A549 (cell line): Measurements from ENCODE around the gene MAP3K13. TPM values are rescaled to one million over a fixed set of nuclear protein-coding genes. Genes with fewer than 3 reads are reported as not detected.
A peak's percentile ranks its signal among the peaks of the same experiment; 100 is the strongest.

Source experiments
- ATAC-seq, 2 experiments: fragments of 200-7000 bp in 1 of 2; fragments of >200 bp in 1 of 2; cut with Nextera tagmentation in 1 of 2; cut with Tn5 transposase in 1 of 2; 3 replicates each; pipeline versions ENCODE4 v1.8.0 to v1.9.1; 2018 to 2020; ENCODE audit warnings: mild to moderate bottlenecking in 1 of 2, moderate library complexity in 1 of 2
- CTCF ChIA-PET: fragments of 300-600 bp; sonication (Branson Sonifier 250); formaldehyde crosslinking; extraction: SDS; loops from one replicate; lab custom pipeline; 2021; ENCODE audit warnings: antibody characterized with exemption, inconsistent platforms; lab: Yijun Ruan, JAX
- POLR2A ChIA-PET: fragments of 350-600 bp; formaldehyde crosslinking; extraction: SDS; loops from one replicate; lab custom pipeline; 2021; ENCODE audit warnings: antibody characterized with exemption, inconsistent platforms; lab: Yijun Ruan, JAX
- DNase-seq, 2 experiments: peaks; one replicate each; pipeline versions ENCODE4 v3.0.0 to v3.0.0-alpha.2; 2011 to 2016; ENCODE audit warnings: low read depth in 1 of 2, low spot score in 1 of 2
- FAIRE-seq: peaks from 2 replicates; lab custom pipeline; 2011; peaks lifted over from hg19 to GRCh38; lab: Jason Lieb, UNC
- H3K27ac ChIP-seq, 2 experiments: fragments of >200 bp; sonication (Bioruptor Twin); formaldehyde crosslinking; 3 replicates each; pipeline ENCODE4 v1.5.1; 2016 to 2017
- H3K4me1 ChIP-seq: fragments of >200 bp; sonication (Bioruptor Twin); formaldehyde crosslinking; 3 replicates; pipeline ENCODE4 v1.6.1; 2016
- H3K4me2 ChIP-seq: fragments of >200 bp; sonication (Bioruptor Twin); formaldehyde crosslinking; 3 replicates; pipeline ENCODE4 v1.6.1; 2016
- H3K4me3 ChIP-seq: fragments of >200 bp; sonication (Bioruptor Twin); formaldehyde crosslinking; 3 replicates; pipeline ENCODE4 v1.5.1; 2016
- H3K9me3 ChIP-seq: fragments of >200 bp; sonication (Bioruptor Twin); formaldehyde crosslinking; 3 replicates; pipeline ENCODE4 v1.6.1; 2016
- CBX8 ChIP-seq: fragments of 200-600 bp; sonication (generic); IDR thresholded peaks from 2 replicates; pipeline ENCODE4 v1.6.1; 2016
- CEBPB ChIP-seq, 2 experiments: fragments of >200 bp in 1 of 2; sonication (Bioruptor Twin) in 1 of 2; formaldehyde crosslinking in 1 of 2; IDR thresholded peaks; 2 replicates each; pipeline ENCODE4 v1.6.1; 2012 to 2016
- EHF ChIP-seq: fragments of 250-450 bp; sonication (Bioruptor Pico); IDR thresholded peaks from 2 replicates; pipeline ENCODE4 v1.5.0; 2020; ENCODE audit warnings: mild to moderate bottlenecking
- EP300 ChIP-seq, 2 experiments: fragments of >200 bp; sonication (Bioruptor Twin); formaldehyde crosslinking; IDR thresholded peaks; 2 replicates in 1 of 2; 3 replicates in 1 of 2; pipeline ENCODE4 v1.6.1; 2016 to 2017
- FOSB ChIP-seq: fragments of 250-450 bp; sonication (Bioruptor Pico); IDR thresholded peaks from 2 replicates; pipeline ENCODE4 v1.5.0; 2020; ENCODE audit warnings: mild to moderate bottlenecking, moderate library complexity
- HEYL ChIP-seq: fragments of 250-450 bp; sonication (Bioruptor Pico); IDR thresholded peaks from 2 replicates; pipeline ENCODE4 v1.8.0; 2021; ENCODE audit warnings: mild to moderate bottlenecking, moderate library complexity
- KDM5A ChIP-seq: fragments of 200-600 bp; sonication (generic); IDR thresholded peaks from 2 replicates; pipeline ENCODE4 v1.6.1; 2016; ENCODE audit warnings: antibody characterized with exemption, mild to moderate bottlenecking
- MAFK ChIP-seq: fragments of 450-650 bp; IDR thresholded peaks from 2 replicates; pipeline ENCODE4 v1.6.1; 2014; ENCODE audit not compliant: partially characterized antibody
- MAZ ChIP-seq: fragments of 150-350 bp; IDR thresholded peaks from 2 replicates; pipeline ENCODE4 v1.6.1; 2014; ENCODE audit warnings: antibody characterized with exemption, low read depth, low read length, borderline replicate concordance
- MYC ChIP-seq: IDR thresholded peaks from 2 replicates; pipeline ENCODE4 v1.6.1; 2012; ENCODE audit warnings: mild to moderate bottlenecking, inconsistent platforms, low read length, improper control_type of control experiment, borderline replicate concordance
- POLR2A ChIP-seq: IDR thresholded peaks from 2 replicates; pipeline ENCODE4 v1.6.1; 2012; ENCODE audit warnings: mild to moderate bottlenecking, low read length
- RAD21 ChIP-seq, 2 experiments: fragments of >200 bp in 1 of 2; sonication (Bioruptor Twin) in 1 of 2; formaldehyde crosslinking in 1 of 2; IDR thresholded peaks in 1 of 2; conservative IDR thresholded peaks in 1 of 2; 2 replicates in 1 of 2; 3 replicates in 1 of 2; pipeline ENCODE4 v1.6.1; 2012 to 2018; ENCODE audit warnings: inconsistent platforms in 1 of 2
- RNF2 ChIP-seq: fragments of 200-600 bp; sonication (generic); IDR thresholded peaks from 2 replicates; pipeline ENCODE4 v1.6.1; 2016; ENCODE audit warnings: low read depth, mild to moderate bottlenecking, antibody characterized with exemption, moderate library complexity, borderline replicate concordance
- ZC3H11A ChIP-seq: fragments of 450-650 bp; IDR thresholded peaks from 2 replicates; pipeline ENCODE4 v1.6.1; 2014; ENCODE audit warnings: antibody characterized with exemption, mild to moderate bottlenecking
- ZSCAN20 ChIP-seq: fragments of 250-450 bp; sonication (Bioruptor Pico); IDR thresholded peaks from 2 replicates; pipeline ENCODE4 v1.8.0; 2022; ENCODE audit warnings: mild to moderate bottlenecking, moderate library complexity
- WGBS: methylation state at CpG from one replicate; pipeline ENCODE4 v1.1.6; 2017; ENCODE audit errors: missing lambda C conversion rate; 5-methylcytosine and 5-hydroxymethylcytosine counted together
- polyA plus RNA-seq, 4 experiments: library from polyadenylated mRNA; depleted of rRNA in 3 of 4; stranded (reverse); fragments of >200 nt; fragmentation: RNase III in 1 of 4; extraction: RNeasy Plus Mini Kit Qiagen cat#74134 plus additional on column Dnase treatment in 1 of 4; gene quantifications; 2 replicates in 3 of 4; 3 replicates in 1 of 4; pipeline ENCODE4 v1.2.3, GENCODE V29; 2011 to 2017
- TF ChIP-seq, protein P1 (sequence below): IDR thresholded peaks from 2 replicates; pipeline ENCODE4 v1.6.1; 2012; ENCODE audit warnings: low read depth, borderline replicate concordance
- TF ChIP-seq, protein P2 (sequence below): fragments of >200 bp; sonication (Bioruptor Twin); formaldehyde crosslinking; IDR thresholded peaks from 2 replicates; pipeline ENCODE4 v1.6.1; 2016
- TF ChIP-seq, protein P3 (sequence below): fragments of 150-350 bp; IDR thresholded peaks from 2 replicates; pipeline ENCODE4 v1.6.1; 2014; ENCODE audit warnings: low read depth, mild to moderate bottlenecking, low read length
- TF ChIP-seq, protein P4 (sequence below): fragments of >200 bp; sonication (Bioruptor Twin); formaldehyde crosslinking; IDR thresholded peaks from 3 replicates; pipeline ENCODE4 v1.5.1; 2016
- TF ChIP-seq, protein P5 (sequence below): IDR thresholded peaks from 2 replicates; pipeline ENCODE4 v1.6.1; 2012
- TF ChIP-seq, protein P6 (sequence below): fragments of 250-450 bp; sonication (Bioruptor Pico); IDR thresholded peaks from 2 replicates; pipeline ENCODE4 v1.5.0; 2021; ENCODE audit warnings: mild to moderate bottlenecking, moderate library complexity, borderline replicate concordance

Gene MAP3K13
- polyA plus RNA-seq, 2 of the 4 experiments (the other 2 are of a cell fraction) = 15.8 to 23.2 TPM

DNA sequence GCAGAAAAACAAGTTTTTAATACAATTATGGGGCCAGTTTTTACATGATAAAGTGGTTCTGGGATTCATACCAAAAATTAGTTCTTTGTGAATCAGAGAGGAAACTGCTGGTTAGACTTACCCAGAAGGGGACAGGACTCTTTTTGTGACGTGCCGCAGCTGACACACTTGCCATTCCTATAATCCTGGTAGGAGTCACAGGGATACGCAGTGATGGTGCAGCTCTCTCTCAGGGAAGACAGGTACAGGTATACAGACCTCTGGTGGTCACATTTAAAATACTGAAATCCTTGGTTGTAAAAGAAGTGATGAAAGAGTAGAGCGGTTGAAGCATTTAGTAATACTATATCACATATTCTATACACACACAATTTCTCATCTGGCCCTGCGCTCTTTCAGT, 156.1 kb downstream of the MAP3K13 start:
- Histone ChIP-seq H3K4me3 (no peak overlapping the region), H3K9me3 (no peaks in the 10 kb centered on the region), H3K4me2 (no peak overlapping the region), H3K4me1 (no peaks in the 10 kb centered on the region), H3K27ac (no peak overlapping the region)
- no peak for DNase-seq
- ATAC-seq = no peak
- ChIA-PET POLR2A (no interaction called here), CTCF (interaction anchor here (0.8 kb wide), 1 partner anchor 41 kb away, joined by 3 read pairs; no protein-coding TSS in a partner anchor)
- FAIRE-seq = no peak
- no peak for TF ChIP-seq CEBPB (IDR thresholded peaks at IDR 0.05)
- TF ChIP-seq RAD21 (conservative IDR thresholded peaks at IDR 0.05 in 1 of 2, IDR thresholded peaks at IDR 0.05 in 1 of 2) = 0 out of 5 replicates have a peak, but pooled peaks of 1 of the 2 experiments have one; percentile 6
- WGBS = 94% methylated on average over 5 of the region's 5 CpGs

DNA sequence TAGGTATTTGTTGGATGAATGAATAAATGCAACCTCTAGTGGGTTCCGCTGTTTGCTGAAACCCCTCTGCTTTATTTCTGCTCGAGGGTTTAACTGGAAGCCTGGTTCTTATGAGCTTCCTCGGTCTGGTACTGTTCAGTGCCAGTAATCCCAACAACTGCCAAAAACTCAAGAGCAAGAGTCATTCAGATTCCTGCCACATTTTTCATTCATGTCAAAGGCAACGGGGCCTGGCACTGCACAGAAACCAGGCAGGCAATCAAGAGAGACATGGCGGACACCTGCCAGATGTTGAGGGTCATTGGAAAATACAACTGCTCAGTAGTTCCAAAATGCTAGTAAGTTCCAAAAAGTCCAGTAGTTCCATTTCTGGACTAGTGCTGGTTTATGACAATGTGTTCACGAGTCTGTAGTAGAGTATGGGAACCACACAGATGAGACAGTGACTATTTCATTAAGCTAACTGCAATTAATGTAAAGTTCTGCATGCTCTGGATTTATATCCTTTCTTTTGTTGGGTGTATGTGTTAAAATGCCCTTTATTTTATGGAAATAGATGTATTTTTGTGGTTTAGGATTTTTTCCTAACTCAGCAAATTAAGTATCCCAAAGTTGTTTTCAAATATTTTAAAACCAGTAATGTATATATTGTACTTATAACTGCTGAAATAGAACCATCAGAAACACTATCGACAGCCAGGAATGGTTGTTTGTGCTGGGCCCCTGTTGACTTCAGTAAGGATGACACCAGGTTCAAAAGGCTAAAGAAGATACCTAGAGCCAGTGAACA, 158.6 kb downstream of the MAP3K13 start:
- no peaks in the 10 kb centered on the region for H3K9me3 ChIP-seq
- no peak overlapping the region for H3K4me2 ChIP-seq
- H3K4me1 ChIP-seq = no peaks in the 10 kb centered on the region
- ChIA-PET CTCF (interaction anchor here (0.9 to 1.3 kb wide), 2 partner anchors 10 to 38 kb away, joined by 3 read pairs; no protein-coding TSS in a partner anchor), POLR2A (no interaction called here)
- H3K27ac ChIP-seq = no peak overlapping the region
- TF ChIP-seq MAFK = peak; percentile 65
- TF ChIP-seq, protein P1, sequence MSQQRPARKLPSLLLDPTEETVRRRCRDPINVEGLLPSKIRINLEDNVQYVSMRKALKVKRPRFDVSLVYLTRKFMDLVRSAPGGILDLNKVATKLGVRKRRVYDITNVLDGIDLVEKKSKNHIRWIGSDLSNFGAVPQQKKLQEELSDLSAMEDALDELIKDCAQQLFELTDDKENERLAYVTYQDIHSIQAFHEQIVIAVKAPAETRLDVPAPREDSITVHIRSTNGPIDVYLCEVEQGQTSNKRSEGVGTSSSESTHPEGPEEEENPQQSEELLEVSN = no peak
- WGBS = 86% methylated on average over 7 of the region's 7 CpGs
- ATAC-seq (no peak), DNase-seq (no peak), FAIRE-seq (no peak)
- H3K4me3 ChIP-seq = no peak overlapping the region

DNA sequence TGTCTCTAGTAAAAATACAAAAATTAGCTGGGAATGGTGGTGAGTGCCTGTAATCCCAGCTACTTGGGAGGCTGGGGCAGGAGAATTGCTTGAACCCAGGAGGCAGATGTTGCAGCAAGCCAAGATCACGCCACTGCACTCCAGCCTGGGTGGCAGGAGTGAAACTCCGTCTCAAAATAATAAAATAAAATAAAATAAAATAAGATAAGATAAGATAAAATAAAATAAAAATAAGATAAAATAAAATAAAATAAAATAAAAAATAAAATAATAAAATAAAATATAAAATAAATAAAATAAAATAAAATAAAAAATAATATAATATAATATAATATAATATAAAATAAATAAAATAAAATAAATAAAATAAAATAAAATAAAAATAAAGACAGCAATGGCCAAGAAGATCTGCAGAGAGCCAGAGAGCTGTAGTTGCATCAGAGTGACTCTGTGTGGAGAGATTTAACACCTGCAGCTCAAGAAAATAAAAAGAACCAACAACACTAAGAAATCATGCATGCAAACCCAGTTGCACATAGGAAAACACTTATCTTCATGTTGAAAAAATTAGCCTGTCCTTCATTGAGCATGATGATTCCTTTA, 163.5 kb downstream of the MAP3K13 start:
- Histone ChIP-seq H3K9me3 (no peaks in the 10 kb centered on the region), H3K4me1 (peaks cover 6% of the 10 kb centered on the region; the same call in 1 of the 3 replicates), H3K4me2 (no peak overlapping the region), H3K4me3 (no peak overlapping the region), H3K27ac (no peak overlapping the region)
- ChIA-PET CTCF (interaction anchor here (1.2 to 2.3 kb wide), 2 partner anchors 31 to 32 kb away, joined by 4 to 7 read pairs; no protein-coding TSS in a partner anchor), POLR2A (no interaction called here)
- TF ChIP-seq RNF2 (no peak), EHF (no peak), ZSCAN20 (CRISPR knock-in tag) (no peak), HEYL (no peak)
- TF ChIP-seq, protein P2, sequence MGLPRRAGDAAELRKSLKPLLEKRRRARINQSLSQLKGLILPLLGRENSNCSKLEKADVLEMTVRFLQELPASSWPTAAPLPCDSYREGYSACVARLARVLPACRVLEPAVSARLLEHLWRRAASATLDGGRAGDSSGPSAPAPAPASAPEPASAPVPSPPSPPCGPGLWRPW = no peak
- DNase-seq = no peak
- no peak for ATAC-seq
- WGBS = 98% methylated on average over 2 of the region's 2 CpGs
- FAIRE-seq = no peak

DNA sequence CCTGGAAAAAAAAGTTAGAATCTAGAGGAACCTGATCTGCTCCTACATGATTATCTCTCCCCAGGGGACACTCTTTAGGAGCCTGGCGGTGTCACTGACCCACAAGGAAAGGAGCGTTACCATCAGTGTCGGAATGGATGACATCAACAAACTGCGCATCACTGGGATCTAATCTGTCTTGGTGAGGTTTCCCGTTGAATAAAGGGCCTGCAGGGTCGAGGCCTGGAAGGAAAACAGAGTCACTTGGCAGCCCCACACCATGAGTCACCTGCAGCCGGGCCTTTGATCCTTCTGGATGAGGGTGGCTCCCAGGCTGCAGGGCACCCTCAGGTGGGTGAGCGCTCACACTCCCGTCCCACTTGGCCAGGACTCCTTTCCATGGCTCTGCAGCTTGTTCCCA, 164.4 kb downstream of the MAP3K13 start:
- WGBS = 59% methylated on average over 7 of the region's 9 CpGs
- Histone ChIP-seq H3K27ac (peak overlapping the region in 1 of 2 experiments; percentile 28; a peak in 2 of 6 replicates), H3K4me3 (no peak overlapping the region), H3K9me3 (no peaks in the 10 kb centered on the region), H3K4me2 (no peak overlapping the region), H3K4me1 (peaks cover 6% of the 10 kb centered on the region; the same call in 1 of the 3 replicates)
- ChIA-PET POLR2A (interaction anchor here (1.0 kb wide), 1 partner anchor 26 kb away, joined by 3 read pairs; no protein-coding TSS in a partner anchor), CTCF (interaction anchor here (1.2 kb wide), 1 partner anchor 31 kb away, joined by 4 read pairs; no protein-coding TSS in a partner anchor)
- no peak for FAIRE-seq
- DNase-seq = peak in 1 of 2 experiments; percentile 38
- ATAC-seq = peak in 1 of 2 experiments; percentile 30; a peak in 2 of 6 replicates
- no peak for TF ChIP-seq EHF
- TF ChIP-seq, protein P3, sequence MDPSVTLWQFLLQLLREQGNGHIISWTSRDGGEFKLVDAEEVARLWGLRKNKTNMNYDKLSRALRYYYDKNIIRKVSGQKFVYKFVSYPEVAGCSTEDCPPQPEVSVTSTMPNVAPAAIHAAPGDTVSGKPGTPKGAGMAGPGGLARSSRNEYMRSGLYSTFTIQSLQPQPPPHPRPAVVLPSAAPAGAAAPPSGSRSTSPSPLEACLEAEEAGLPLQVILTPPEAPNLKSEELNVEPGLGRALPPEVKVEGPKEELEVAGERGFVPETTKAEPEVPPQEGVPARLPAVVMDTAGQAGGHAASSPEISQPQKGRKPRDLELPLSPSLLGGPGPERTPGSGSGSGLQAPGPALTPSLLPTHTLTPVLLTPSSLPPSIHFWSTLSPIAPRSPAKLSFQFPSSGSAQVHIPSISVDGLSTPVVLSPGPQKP = no peak
- TF ChIP-seq KDM5A = no peak
- TF ChIP-seq EP300 (IDR thresholded peaks at IDR 0.05) = no peak
- TF ChIP-seq MYC = no peak
- no peak for TF ChIP-seq MAZ
- TF ChIP-seq, protein P4, sequence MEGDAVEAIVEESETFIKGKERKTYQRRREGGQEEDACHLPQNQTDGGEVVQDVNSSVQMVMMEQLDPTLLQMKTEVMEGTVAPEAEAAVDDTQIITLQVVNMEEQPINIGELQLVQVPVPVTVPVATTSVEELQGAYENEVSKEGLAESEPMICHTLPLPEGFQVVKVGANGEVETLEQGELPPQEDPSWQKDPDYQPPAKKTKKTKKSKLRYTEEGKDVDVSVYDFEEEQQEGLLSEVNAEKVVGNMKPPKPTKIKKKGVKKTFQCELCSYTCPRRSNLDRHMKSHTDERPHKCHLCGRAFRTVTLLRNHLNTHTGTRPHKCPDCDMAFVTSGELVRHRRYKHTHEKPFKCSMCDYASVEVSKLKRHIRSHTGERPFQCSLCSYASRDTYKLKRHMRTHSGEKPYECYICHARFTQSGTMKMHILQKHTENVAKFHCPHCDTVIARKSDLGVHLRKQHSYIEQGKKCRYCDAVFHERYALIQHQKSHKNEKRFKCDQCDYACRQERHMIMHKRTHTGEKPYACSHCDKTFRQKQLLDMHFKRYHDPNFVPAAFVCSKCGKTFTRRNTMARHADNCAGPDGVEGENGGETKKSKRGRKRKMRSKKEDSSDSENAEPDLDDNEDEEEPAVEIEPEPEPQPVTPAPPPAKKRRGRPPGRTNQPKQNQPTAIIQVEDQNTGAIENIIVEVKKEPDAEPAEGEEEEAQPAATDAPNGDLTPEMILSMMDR = no peak
- TF ChIP-seq, protein P5, sequence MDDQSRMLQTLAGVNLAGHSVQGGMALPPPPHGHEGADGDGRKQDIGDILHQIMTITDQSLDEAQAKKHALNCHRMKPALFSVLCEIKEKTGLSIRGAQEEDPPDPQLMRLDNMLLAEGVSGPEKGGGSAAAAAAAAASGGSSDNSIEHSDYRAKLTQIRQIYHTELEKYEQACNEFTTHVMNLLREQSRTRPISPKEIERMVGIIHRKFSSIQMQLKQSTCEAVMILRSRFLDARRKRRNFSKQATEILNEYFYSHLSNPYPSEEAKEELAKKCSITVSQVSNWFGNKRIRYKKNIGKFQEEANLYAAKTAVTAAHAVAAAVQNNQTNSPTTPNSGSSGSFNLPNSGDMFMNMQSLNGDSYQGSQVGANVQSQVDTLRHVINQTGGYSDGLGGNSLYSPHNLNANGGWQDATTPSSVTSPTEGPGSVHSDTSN = no peak
- no peak for TF ChIP-seq CBX8
- TF ChIP-seq POLR2A = no peak
- TF ChIP-seq ZC3H11A = no peak
- TF ChIP-seq, protein P6, sequence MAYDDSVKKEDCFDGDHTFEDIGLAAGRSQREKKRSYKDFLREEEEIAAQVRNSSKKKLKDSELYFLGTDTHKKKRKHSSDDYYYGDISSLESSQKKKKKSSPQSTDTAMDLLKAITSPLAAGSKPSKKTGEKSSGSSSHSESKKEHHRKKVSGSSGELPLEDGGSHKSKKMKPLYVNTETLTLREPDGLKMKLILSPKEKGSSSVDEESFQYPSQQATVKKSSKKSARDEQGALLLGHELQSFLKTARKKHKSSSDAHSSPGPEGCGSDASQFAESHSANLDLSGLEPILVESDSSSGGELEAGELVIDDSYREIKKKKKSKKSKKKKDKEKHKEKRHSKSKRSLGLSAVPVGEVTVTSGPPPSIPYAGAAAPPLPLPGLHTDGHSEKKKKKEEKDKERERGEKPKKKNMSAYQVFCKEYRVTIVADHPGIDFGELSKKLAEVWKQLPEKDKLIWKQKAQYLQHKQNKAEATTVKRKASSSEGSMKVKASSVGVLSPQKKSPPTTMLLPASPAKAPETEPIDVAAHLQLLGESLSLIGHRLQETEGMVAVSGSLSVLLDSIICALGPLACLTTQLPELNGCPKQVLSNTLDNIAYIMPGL = no peak
- TF ChIP-seq FOSB (CRISPR knock-in tag) = no peak
